DOHH2 (cell line): Measurements from ENCODE around the gene RACGAP1.

Experiments
- H3F3A ChIP-seq: fragments of 200-600 bp; sonication (generic), shearing (Covaris generic); 2 replicates; pipeline ENCODE4 v1.6.0; 2016; ENCODE audit warnings: antibody characterized with exemption, mild to moderate bottlenecking; ENCODE audit not compliant: control insufficient read depth, insufficient read depth
- H3K27ac ChIP-seq: fragments of 200-600 bp; sonication (generic); 2 replicates; pipeline ENCODE4 v1.5.1; 2014; ENCODE audit warnings: low read depth, mild to moderate bottlenecking, low read length, moderate library complexity
- H3K27me3 ChIP-seq: fragments of 200-600 bp; sonication (generic); 2 replicates; pipeline ENCODE4 v1.6.1; 2014; ENCODE audit warnings: mild to moderate bottlenecking, low read length, mixed read lengths; ENCODE audit not compliant: control insufficient read depth
- H3K36me3 ChIP-seq: fragments of 200-600 bp; sonication (generic); 2 replicates; pipeline ENCODE4 v1.6.1; 2014; ENCODE audit warnings: mild to moderate bottlenecking, low read length, moderate library complexity, mixed read lengths; ENCODE audit not compliant: control insufficient read depth
- H3K4me1 ChIP-seq: fragments of 200-600 bp; sonication (generic); 2 replicates; pipeline ENCODE4 v1.6.1; 2014; ENCODE audit warnings: mild to moderate bottlenecking, low read length, mixed read lengths; ENCODE audit not compliant: control insufficient read depth
- H3K4me2 ChIP-seq: fragments of 200-600 bp; sonication (generic); 2 replicates; pipeline ENCODE4 v1.6.0; 2014; ENCODE audit warnings: mild to moderate bottlenecking, low read length, moderate library complexity
- H3K4me3 ChIP-seq: fragments of 200-600 bp; sonication (generic); 2 replicates; pipeline ENCODE4 v1.5.1; 2014; ENCODE audit warnings: mild to moderate bottlenecking, low read length, mixed read lengths
- H3K79me2 ChIP-seq: fragments of 200-600 bp; sonication (generic); 2 replicates; pipeline ENCODE4 v1.6.1; 2014; ENCODE audit warnings: mild to moderate bottlenecking, low read length, mixed read lengths; ENCODE audit not compliant: control insufficient read depth
- H3K9me2 ChIP-seq: fragments of 200-600 bp; sonication (generic); replicated peaks from 2 replicates; pipeline ENCODE4 v1.6.1; 2014; ENCODE audit warnings: mild to moderate bottlenecking, low read length, mixed read lengths; ENCODE audit not compliant: control insufficient read depth
- H3K9me3 ChIP-seq: fragments of 200-600 bp; sonication (generic); 2 replicates; pipeline ENCODE4 v1.6.1; 2014; ENCODE audit warnings: antibody characterized with exemption, low read length, mixed read lengths; ENCODE audit not compliant: control insufficient read depth, insufficient read depth
- H4K20me1 ChIP-seq: fragments of 200-600 bp; sonication (generic); 2 replicates; pipeline ENCODE4 v1.6.0; 2014; ENCODE audit warnings: low read depth, mild to moderate bottlenecking, antibody characterized with exemption, low read length, moderate library complexity; ENCODE audit not compliant: control insufficient read depth, insufficient read depth
- CTCF ChIP-seq: fragments of 200-600 bp; sonication (generic); IDR thresholded peaks from one replicate; pipeline ENCODE4 v1.5.1; 2014; ENCODE audit warnings: antibody characterized with exemption, mild to moderate bottlenecking, low read depth, low read length; ENCODE audit not compliant: poor library complexity, severe bottlenecking
- EZH2phosphoT487 ChIP-seq: fragments of 200-600 bp; sonication (generic); IDR thresholded peaks from 2 replicates; pipeline ENCODE4 v1.6.1; 2017; ENCODE audit warnings: borderline replicate concordance, mild to moderate bottlenecking, antibody characterized with exemption, low read length, moderate library complexity, mixed read lengths

RACGAP1 gene

GRCh38 chr12:49971141-49971540, 54.2 kb downstream of the RACGAP1 start:
- Histone ChIP-seq H3K9me3 (no peaks in the 10 kb centered on the region), H4K20me1 (no peaks in the 10 kb centered on the region), H3K79me2 (no peaks in the 10 kb centered on the region), H3K4me2 (no peak overlapping the region), H3K27ac (no peak overlapping the region), H3K27me3 (peaks cover 31% of the 10 kb centered on the region), H3K4me3 (no peak overlapping the region), H3K36me3 (no peaks in the 10 kb centered on the region), H3F3A (no peaks in the 10 kb centered on the region), H3K9me2 (no peaks in the 10 kb centered on the region), H3K4me1 (peaks cover 13% of the 10 kb centered on the region)
- no peak for TF ChIP-seq CTCF
- TF ChIP-seq EZH2phosphoT487, result no peak

GRCh38 chr12:49970658-49971057, 54.6 kb downstream of the RACGAP1 start:
- no peak overlapping the region for H3K27ac ChIP-seq
- no peaks in the 10 kb centered on the region for H3K9me3 ChIP-seq
- H3K79me2 ChIP-seq, result no peaks in the 10 kb centered on the region
- no peaks in the 10 kb centered on the region for H4K20me1 ChIP-seq
- peaks cover 13% of the 10 kb centered on the region for H3K4me1 ChIP-seq
- no peaks in the 10 kb centered on the region for H3F3A ChIP-seq
- TF ChIP-seq EZH2phosphoT487, result no peak
- no peak for TF ChIP-seq CTCF
- H3K4me3 ChIP-seq, result no peak overlapping the region
- H3K36me3 ChIP-seq, result no peaks in the 10 kb centered on the region
- peaks cover 33% of the 10 kb centered on the region for H3K27me3 ChIP-seq
- H3K9me2 ChIP-seq, result no peaks in the 10 kb centered on the region
- no peak overlapping the region for H3K4me2 ChIP-seq

GRCh38 chr12:49969651-49970429, 55.5 kb downstream of the RACGAP1 start:
- Histone ChIP-seq H3K4me1 (peaks cover 13% of the 10 kb centered on the region), H3K9me2 (no peaks in the 10 kb centered on the region), H3K4me3 (no peak overlapping the region), H3K27ac (no peak overlapping the region), H3K79me2 (no peaks in the 10 kb centered on the region), H3K27me3 (peaks cover 35% of the 10 kb centered on the region), H3K9me3 (no peaks in the 10 kb centered on the region), H3K4me2 (no peak overlapping the region), H4K20me1 (no peaks in the 10 kb centered on the region), H3F3A (no peaks in the 10 kb centered on the region), H3K36me3 (no peaks in the 10 kb centered on the region)
- no peak for TF ChIP-seq CTCF
